ENCODE measurements around the gene NOS1AP. TPM values are rescaled to one million over a fixed set of nuclear protein-coding genes. Genes with fewer than 3 reads are reported as not detected.

Gene NOS1AP
- total RNA-seq, 4 donors from 2014 or later: 1.1 to 3.5 (median 2.6) TPM

DNA sequence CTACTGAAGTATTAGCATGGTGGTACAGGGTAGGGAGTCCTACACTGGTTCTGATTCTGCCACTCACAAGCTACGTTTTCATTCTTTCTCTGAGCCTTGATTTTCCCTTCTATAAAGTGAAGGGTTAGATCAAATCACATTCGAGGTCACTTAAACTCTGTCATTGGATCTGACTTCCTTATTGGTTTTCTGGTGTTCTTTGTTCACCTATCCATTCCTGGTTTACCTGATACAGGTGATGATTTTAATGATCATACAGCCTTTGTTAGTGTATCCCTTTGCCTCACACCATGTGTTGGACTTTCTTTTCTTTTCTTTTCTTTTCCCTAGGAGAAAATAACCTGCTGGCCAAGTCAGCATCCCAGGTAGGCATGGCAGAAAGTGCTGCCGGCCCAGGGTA lies 74.8 kb downstream of the NOS1AP start:
- no peak overlapping the region for H3K4me3 ChIP-seq (ENCODE audit: low read depth, poor library complexity, severe bottlenecking)
- DNase-seq (ENCODE audit: low spot score in 2 of 2): no peak
- intact Hi-C loops (cut with DNase I; ENCODE audit: low total_unique reads): no loop called here
- TF ChIP-seq POLR2A (IDR thresholded peaks at IDR 0.05): no peak
- TF ChIP-seq, protein P1, sequence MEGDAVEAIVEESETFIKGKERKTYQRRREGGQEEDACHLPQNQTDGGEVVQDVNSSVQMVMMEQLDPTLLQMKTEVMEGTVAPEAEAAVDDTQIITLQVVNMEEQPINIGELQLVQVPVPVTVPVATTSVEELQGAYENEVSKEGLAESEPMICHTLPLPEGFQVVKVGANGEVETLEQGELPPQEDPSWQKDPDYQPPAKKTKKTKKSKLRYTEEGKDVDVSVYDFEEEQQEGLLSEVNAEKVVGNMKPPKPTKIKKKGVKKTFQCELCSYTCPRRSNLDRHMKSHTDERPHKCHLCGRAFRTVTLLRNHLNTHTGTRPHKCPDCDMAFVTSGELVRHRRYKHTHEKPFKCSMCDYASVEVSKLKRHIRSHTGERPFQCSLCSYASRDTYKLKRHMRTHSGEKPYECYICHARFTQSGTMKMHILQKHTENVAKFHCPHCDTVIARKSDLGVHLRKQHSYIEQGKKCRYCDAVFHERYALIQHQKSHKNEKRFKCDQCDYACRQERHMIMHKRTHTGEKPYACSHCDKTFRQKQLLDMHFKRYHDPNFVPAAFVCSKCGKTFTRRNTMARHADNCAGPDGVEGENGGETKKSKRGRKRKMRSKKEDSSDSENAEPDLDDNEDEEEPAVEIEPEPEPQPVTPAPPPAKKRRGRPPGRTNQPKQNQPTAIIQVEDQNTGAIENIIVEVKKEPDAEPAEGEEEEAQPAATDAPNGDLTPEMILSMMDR (IDR thresholded peaks at IDR 0.05): no peak
- WGBS, 2 donors: 45 to 59% methylated on average over 3 of the region's 3 CpGs

DNA sequence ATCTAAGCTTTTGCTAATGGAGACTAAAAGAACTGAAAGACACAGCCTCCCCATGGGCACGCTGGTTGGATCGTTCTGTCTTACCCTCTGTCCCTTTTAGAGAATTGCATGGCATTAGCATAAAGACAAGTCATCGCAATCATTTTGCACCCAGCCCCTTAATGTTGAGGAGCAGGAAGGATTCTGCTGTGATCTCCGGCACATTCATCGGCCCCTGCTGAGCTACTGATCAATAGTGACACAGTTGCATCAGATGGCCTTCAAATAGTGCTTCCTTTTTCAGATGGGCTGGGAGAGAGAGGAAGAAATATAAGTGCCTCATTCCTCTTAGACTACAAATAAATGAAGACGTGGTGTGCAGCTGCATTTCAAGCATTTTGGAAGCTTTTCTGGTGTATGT lies 75.4 kb downstream of the NOS1AP start:
- TF ChIP-seq POLR2A (IDR thresholded peaks at IDR 0.05): no peak
- TF ChIP-seq, protein P1 (IDR thresholded peaks at IDR 0.05): no peak
- intact Hi-C loops (cut with DNase I; ENCODE audit: low total_unique reads): no loop called here
- DNase-seq (ENCODE audit: low spot score in 2 of 2): no peak
- 62 to 72% methylated on average over 6 of the region's 6 CpGs for WGBS, 2 donors
- H3K4me3 ChIP-seq (ENCODE audit: low read depth, poor library complexity, severe bottlenecking): no peak overlapping the region

DNA sequence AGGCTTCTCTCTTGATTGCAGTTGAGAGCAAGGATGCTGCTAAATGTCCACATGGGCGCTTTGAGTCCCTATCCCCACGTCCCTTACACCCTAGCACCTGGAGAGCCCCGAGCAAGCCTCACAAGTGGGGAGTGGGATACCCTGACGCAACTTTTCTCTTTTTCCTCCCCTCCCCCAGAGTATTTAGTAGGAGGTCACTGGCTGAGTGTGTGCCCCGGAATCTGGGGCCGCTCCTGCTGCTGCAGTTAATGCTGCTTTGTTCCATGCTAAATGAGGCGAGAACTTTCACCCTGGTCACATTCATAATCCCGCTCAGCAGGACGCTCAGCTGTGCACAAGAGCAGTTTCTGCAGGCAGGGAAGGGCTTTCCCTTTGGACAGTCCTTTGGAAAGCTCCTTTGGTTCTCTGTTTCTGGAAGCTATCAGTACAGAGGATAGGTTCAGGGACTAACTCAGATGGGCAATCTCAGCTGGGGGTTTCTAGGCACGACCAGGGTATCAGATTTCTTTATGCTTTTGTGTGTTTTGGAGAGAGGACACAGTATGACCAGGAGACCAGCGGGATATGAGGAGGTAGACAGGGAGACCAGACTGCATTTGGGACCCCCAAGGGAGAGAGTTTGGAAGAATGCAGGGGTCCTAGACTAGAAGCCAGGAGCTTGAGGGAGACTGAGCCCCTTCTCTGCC lies 75.9 kb downstream of the NOS1AP start:
- DNase-seq (ENCODE audit: low spot score in 2 of 2): no peak
- intact Hi-C loops (cut with DNase I; ENCODE audit: low total_unique reads): no loop called here
- TF ChIP-seq, protein P1 (IDR thresholded peaks at IDR 0.05): no peak
- no peak for TF ChIP-seq POLR2A (IDR thresholded peaks at IDR 0.05)
- H3K4me3 ChIP-seq (ENCODE audit: low read depth, poor library complexity, severe bottlenecking): no peak overlapping the region
- WGBS, 2 donors: 82 to 83% methylated on average over 11 of the region's 11 CpGs

DNA sequence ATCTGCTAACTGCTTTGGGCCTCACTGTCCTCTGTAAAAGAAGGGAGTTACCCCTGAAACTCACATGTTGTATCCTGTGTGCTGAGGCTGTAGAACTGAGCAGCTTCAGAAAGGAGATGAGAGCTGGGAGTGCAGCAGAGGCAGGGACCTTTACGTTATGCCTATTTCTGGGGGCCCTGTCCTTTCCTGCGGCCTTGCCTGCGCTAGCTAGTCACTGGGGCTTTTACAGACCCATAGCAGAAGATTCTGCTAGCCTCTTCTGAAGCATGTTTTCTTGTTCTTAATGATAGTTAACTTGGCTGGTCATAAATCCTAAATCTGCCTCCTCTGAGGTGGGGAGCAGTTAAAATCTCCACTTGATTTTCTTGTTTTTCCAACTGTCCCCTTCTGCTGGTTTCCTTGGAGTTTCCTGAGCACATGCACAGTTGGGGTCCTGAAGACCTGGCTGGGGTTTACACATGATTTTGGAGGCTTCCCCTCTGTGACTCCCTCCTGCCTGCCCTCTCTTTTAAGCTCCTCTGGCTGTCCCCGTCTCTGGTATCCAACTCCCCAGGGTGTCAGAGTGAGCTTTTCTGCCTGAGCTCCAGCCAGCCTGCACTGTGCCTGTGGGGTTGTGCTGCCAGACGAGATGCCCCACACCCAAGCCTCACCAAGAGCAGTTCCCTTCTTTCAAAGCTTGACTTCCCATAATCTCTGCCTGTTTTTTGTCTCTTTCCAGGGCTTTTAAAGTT lies 76.6 kb downstream of the NOS1AP start:
- no peak for DNase-seq (ENCODE audit: low spot score in 2 of 2)
- no peak overlapping the region for H3K4me3 ChIP-seq (ENCODE audit: low read depth, poor library complexity, severe bottlenecking)
- TF ChIP-seq, protein P1 (IDR thresholded peaks at IDR 0.05): no peak
- TF ChIP-seq POLR2A (IDR thresholded peaks at IDR 0.05): no peak
- WGBS, 2 donors: 69 to 82% methylated on average over 5 of the region's 5 CpGs
- intact Hi-C loops (cut with DNase I; ENCODE audit: low total_unique reads): no loop called here

DNA sequence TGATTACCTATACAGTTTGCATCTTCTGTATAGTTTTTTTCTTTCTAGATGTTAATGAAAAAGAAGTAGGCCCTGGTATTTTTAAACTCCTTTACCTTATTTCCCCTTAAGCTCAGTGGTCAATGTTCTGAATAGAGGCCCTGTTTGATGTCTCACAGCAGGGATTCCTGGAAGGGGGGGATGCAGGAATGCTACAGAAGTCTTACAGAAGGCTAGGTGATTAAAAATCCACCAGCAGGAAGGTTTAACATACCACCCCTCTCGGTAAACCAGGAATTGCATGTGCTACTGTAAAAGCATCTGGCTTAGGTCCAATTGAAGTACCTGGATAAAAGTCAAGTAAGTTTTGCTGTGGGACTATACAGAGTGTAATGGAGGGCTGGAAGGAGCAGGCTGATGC lies 78.3 kb downstream of the NOS1AP start:
- intact Hi-C loops (cut with DNase I; ENCODE audit: low total_unique reads): no loop called here
- TF ChIP-seq, protein P1 (IDR thresholded peaks at IDR 0.05): no peak
- no peak for TF ChIP-seq POLR2A (IDR thresholded peaks at IDR 0.05)
- WGBS, 2 donors: 64% methylated on average over 1 of the region's 1 CpG

More for the DNA sequence above, 78.3 kb downstream of the NOS1AP start:
- H3K4me3 ChIP-seq (ENCODE audit: low read depth, poor library complexity, severe bottlenecking): no peak overlapping the region
- no peak for DNase-seq (ENCODE audit: low spot score in 2 of 2)

All from lower leg skin (tissue), 4 donors.